Aorta (tissue), 5 donors: ENCODE results near the gene ZBTB21. TPM values are rescaled to one million over a fixed set of nuclear protein-coding genes. Genes with fewer than 3 reads are reported as not detected.

ENCODE experiments used
- ATAC-seq: fragments of 200-7000 bp; cut with Tn5 transposase; one replicate; pipeline ENCODE4 v1.9.1; 2022; ENCODE audit warnings: moderate library complexity; ENCODE audit not compliant: low FRiP score
- DNase-seq, 2 donors: peaks; one replicate each; pipeline ENCODE4 v3.0.0-alpha.2; 2020
- H3K27ac ChIP-seq, 2 donors: one replicate each; pipeline ENCODE4 v1.5.1; 2013; ENCODE audit warnings: low read length in 2 of 2, mild to moderate bottlenecking in 2 of 2, moderate library complexity in 2 of 2, control low read depth in 1 of 2, inconsistent platforms in 1 of 2, low read depth in 1 of 2
- H3K27me3 ChIP-seq, 2 donors: one replicate each; pipeline ENCODE4 v1.6.1; 2013; ENCODE audit warnings: control low read depth in 1 of 2, low read length in 1 of 2, mild to moderate bottlenecking in 1 of 2, moderate library complexity in 1 of 2; ENCODE audit not compliant: insufficient read depth in 2 of 2, control insufficient read depth in 1 of 2
- H3K36me3 ChIP-seq, 2 donors: one replicate each; pipeline ENCODE4 v1.6.1; 2013; ENCODE audit warnings: control low read depth in 1 of 2, low read length in 1 of 2, mild to moderate bottlenecking in 1 of 2; ENCODE audit not compliant: insufficient read depth in 2 of 2, control insufficient read depth in 1 of 2
- H3K4me1 ChIP-seq, 2 donors: one replicate each; pipeline ENCODE4 v1.6.1; 2013; ENCODE audit warnings: low read length in 2 of 2, control low read depth in 1 of 2, mild to moderate bottlenecking in 1 of 2, moderate library complexity in 1 of 2; ENCODE audit not compliant: insufficient read depth in 2 of 2, control insufficient read depth in 1 of 2
- H3K4me3 ChIP-seq, 2 donors: one replicate each; pipeline ENCODE4 v1.5.1; 2013; ENCODE audit warnings: low read length in 2 of 2, control low read depth in 1 of 2, mild to moderate bottlenecking in 1 of 2
- H3K9me3 ChIP-seq: one replicate; pipeline ENCODE4 v1.6.1; 2013; ENCODE audit warnings: mild to moderate bottlenecking, low read length; ENCODE audit not compliant: control insufficient read depth
- WGBS, 2 donors: extraction: QIAGEN DNeasy Blood & Tissue Kit; methylation state at CpG; one replicate each; pipeline ENCODE4 v1.1.7; 2013; 5-methylcytosine and 5-hydroxymethylcytosine counted together
- intact Hi-C, 2 donors: fragments of 100-400 bp; cut with DNase I; formaldehyde crosslinking; loops; one replicate each; pipeline versions ENCODE4 v1.14.2 to v1.15.0; 2022
- polyA plus RNA-seq, 2 donors: library from polyadenylated mRNA; stranded (reverse); fragments of 200-250 nt; gene quantifications; one replicate each; pipeline ENCODE4 v1.2.3, GENCODE V29; 2013
- total RNA-seq, 2 donors: library from RNA; stranded (reverse); fragmentation: NEBNext Ultra II Directional; extraction: Animal tissue kit (Norgen Biotek cat#: 25700); gene quantifications; one replicate each; pipeline ENCODE4 v1.2.1, GENCODE V29; 2021
- donor health status: healthy with polysubstance abuse.
- donor health status: Bipolar disorder and iron deficiency.
- donor health status: DM: no; HTN: no; CAD: no.
- donor health status: DM: no; HTN: no; CAD: no.
- donor health status: DM: yes; HTN: yes; CAD: no.

The ZBTB21 gene
- total and polyA plus RNA-seq, 4 donors, result 3.1 to 52.8 (median 13.1) TPM

DNA sequence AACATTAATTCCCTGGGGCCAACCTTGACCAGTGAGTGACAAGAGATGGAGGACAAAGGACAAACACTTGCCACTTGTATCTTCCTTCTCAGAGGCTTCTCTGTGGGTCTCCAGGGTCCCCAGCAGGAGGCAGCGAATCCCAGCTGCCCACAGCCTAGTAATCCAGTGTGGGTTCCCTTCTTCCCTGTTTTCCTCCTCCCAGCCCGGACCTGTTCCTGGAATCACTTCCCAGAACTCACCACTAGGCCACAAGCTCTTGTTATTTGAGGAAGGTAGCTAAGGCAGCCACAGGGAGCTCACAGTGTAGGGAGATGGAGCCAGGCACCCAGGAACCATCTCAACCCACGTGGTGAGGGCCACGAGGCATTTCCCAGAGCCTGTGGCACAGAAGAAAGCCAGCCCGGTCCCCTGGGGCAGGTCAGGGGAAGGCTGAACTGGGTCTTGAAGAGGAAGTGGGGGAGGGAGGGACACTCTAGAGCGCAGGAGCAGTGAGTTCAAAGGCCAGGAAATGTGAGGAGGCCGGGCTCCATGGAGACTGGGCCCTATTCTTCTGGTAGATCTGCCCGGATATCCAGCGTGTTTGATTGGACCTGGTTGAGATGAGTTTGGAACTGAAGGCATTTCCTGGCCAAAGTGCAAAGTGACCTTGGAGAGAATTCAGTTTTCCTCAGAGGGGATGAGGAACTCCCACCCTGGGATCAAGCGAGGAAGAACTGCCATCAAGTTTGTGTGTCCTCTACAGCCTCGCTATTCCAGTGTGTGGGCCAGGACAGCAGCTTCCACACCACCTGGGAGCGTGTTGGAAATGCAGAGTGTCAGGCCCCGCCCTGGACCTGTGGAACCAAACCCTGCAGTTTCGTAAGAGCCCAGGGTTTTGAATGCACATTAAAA, 36.1 kb downstream of the ZBTB21 start:
- H3K27me3 ChIP-seq, result no peaks in the 10 kb centered on the region
- no peak overlapping the region for H3K4me3 ChIP-seq
- H3K4me1 ChIP-seq, result no peaks in the 10 kb centered on the region
- 81 to 86% methylated on average over 14 of the region's 14 CpGs for WGBS, 2 donors
- no peak overlapping the region for H3K27ac ChIP-seq
- ATAC-seq (no peak), DNase-seq (no peak)
- H3K36me3 ChIP-seq, result no peaks in the 10 kb centered on the region
- intact Hi-C loops, result no loop called here
- no peaks in the 10 kb centered on the region for H3K9me3 ChIP-seq

DNA sequence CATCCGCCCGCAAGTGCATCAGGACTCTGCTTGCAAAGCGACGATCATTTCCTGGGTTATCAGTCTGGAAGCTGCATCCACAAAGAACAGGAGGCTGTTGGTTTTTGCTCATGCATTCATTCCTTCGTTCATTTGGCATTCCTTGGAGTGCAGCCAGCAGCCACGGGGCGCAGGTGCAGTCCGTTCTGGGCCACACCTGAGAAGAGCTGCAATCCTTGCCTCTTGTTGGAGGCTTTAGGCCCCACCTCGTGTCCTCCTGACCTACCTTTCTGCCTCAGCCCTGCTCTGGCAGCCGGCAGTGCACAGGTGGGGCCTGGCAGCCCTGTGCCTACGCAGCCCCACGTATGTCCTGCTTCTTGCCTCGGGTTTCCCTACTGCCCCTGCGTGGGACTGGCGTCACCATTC, 36.7 kb downstream of the ZBTB21 start:
- no peak for ATAC-seq

DNA sequence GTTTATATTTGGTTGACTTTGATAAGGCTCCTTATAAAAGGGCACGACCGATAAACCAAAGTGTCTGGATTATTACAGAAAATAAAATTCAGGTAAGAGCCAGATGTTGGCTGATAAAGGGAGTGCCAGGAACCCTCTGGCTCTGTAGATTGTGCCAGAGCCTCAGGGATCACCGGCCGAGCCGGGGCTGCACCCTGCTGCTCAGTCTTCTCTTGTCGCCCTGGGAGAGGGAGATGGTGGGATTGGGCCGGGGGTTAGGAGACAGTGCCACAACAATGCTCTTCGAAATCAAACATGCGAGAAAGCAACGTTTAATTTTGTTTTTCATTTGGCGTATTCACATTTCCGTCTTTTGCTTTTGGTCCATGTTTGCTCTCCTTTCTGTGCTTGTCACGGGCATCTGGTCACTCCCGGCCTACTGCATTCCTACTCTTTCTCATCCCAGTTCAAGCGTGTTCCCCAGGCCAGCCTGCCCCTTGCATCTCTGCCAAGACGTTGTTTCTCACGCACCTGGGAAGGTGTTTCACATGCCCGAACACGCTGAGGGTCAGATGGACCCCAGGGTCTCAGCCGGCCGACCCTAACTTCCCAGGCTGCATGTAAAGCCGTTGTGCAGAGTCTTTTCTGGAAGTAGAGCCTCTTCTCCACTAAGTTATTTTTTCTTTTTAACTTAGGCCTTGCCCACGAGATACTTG, 37.5 kb downstream of the ZBTB21 start:
- Histone ChIP-seq H3K4me1 (no peaks in the 10 kb centered on the region), H3K27ac (no peak overlapping the region), H3K27me3 (no peaks in the 10 kb centered on the region), H3K4me3 (no peak overlapping the region), H3K36me3 (no peaks in the 10 kb centered on the region), H3K9me3 (no peaks in the 10 kb centered on the region)
- intact Hi-C loops, result no loop called here
- ATAC-seq (no peak), DNase-seq (no peak)
- 92 to 93% methylated on average over 23 of the region's 23 CpGs for WGBS, 2 donors

More for the DNA sequence above, 36.7 kb downstream of the ZBTB21 start:
- intact Hi-C loops, result no loop called here
- Histone ChIP-seq H3K27me3 (no peaks in the 10 kb centered on the region), H3K4me3 (no peak overlapping the region), H3K9me3 (no peaks in the 10 kb centered on the region), H3K36me3 (no peaks in the 10 kb centered on the region), H3K4me1 (no peaks in the 10 kb centered on the region), H3K27ac (no peak overlapping the region)
- DNase-seq, result no peak
- 89 to 92% methylated on average over 15 of the region's 15 CpGs for WGBS, 2 donors

DNA sequence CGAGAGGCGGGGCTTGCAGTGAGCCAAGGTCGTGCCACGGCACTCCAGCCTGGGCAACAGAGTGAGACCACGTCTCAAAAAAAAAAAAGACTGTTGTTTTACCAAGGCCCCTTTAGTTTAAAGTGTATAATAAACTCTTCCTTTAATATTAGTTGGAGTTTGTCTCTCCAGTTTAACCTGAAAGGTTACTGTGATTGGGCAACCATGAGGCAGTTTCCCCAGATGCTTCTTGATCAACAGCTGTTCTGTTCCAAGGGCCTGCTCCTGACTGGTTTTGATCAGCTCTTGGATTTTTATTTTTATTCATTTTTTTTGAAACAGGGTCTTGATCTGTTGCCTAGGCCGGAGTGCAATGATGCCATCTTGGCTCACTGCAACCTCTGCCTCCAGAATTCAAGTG, 38.3 kb downstream of the ZBTB21 start:
- Histone ChIP-seq H3K36me3 (no peaks in the 10 kb centered on the region), H3K4me1 (no peaks in the 10 kb centered on the region), H3K27me3 (no peaks in the 10 kb centered on the region), H3K9me3 (no peaks in the 10 kb centered on the region), H3K4me3 (no peak overlapping the region), H3K27ac (no peak overlapping the region)
- DNase-seq, result no peak
- ATAC-seq, result no peak
- 87 to 92% methylated on average over 6 of the region's 6 CpGs for WGBS, 2 donors
- intact Hi-C loops, result no loop called here

DNA sequence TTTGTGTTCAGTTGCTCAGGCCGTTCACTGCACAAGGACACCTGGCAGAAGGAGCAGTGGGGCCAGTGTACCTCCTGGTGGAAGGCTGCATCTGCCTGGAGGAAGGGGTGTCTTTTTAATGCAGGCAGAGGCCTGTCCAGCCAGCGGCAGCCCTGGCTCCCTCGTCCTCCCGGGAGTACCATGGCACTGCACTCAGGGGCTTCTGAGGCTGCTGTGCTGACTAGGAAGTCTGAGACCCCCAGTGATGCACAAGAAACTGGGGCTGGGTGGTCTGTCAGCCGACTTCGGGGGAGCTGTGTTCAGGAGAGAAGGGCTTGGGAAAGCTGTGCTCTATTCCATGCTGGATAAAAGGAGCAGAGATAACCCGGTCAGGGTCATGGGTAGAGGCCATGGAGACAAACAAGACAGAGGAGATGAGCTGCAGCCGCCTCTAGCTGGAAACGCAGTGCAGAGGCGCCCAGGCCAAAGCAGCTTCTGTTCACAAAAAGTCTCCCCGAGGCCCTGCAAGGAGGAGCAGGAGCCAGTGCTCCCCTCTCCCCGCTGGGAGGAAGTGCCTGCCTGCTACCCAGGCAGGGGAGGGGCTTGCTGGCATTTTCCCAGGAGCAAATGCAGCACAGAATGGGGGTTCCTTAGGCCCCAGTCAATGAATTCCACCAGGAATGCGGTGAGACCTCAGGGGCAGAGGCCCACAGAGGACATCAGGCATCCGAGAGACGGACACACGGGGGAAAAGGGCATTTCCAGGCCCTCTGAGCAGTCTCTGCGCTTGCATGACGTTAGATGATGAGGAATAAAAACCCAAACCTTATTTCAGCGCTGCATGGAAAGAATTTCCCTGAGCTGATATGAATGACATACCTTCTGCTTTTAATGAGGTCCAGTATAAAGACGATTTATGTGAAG, 39.2 kb downstream of the ZBTB21 start:
- intact Hi-C loops, result no loop called here
- ATAC-seq (no peak), DNase-seq (no peak)
- Histone ChIP-seq H3K27me3 (no peaks in the 10 kb centered on the region), H3K9me3 (no peaks in the 10 kb centered on the region), H3K36me3 (no peaks in the 10 kb centered on the region), H3K27ac (no peak overlapping the region), H3K4me1 (no peaks in the 10 kb centered on the region), H3K4me3 (no peak overlapping the region)
- WGBS, 2 donors, result 79 to 86% methylated on average over 20 of the region's 20 CpGs

DNA sequence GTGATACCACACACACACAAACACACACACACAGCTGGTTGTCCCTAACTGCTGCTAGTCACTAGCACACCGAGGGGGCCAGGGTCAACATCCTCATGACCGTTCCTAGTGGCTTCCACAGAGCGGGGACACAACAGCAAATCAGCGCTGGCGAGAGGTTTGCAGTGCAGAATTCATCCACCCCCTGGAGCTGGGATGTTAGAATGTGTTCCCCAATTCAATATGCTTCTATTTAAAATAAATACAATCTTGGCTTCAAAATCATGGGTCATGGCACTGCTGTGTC, 40.1 kb downstream of the ZBTB21 start:
- H3K4me3 ChIP-seq, result no peak overlapping the region
- no peak for DNase-seq
- no peak for ATAC-seq
- no peaks in the 10 kb centered on the region for H3K9me3 ChIP-seq
- intact Hi-C loops, result no loop called here
- H3K4me1 ChIP-seq, result no peaks in the 10 kb centered on the region
- WGBS, 2 donors, result 86 to 88% methylated on average over 5 of the region's 5 CpGs
- H3K27ac ChIP-seq, result no peak overlapping the region
- H3K27me3 ChIP-seq, result no peaks in the 10 kb centered on the region
- H3K36me3 ChIP-seq, result no peaks in the 10 kb centered on the region

DNA sequence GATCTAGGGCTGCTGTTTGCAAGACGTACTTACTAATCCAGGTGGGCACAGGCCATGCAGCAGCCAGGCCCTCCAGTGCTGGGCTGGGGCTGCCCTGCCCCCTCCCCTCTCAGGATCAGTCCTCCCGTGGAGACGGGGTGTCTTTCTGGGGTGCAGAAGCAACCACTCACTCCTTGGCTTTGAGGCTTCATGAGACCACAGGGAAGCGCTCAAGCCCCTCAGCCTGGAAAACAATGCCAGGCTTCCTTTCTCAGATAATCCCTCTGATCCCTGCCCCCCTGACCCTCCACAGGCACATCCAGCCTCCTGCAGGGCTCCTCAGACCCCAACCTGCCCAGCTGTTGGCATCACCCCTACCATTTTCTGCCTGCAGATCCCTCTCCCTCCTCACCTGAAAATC, 42.5 kb downstream of the ZBTB21 start:
- intact Hi-C loops, result no loop called here
- ATAC-seq, result no peak
- WGBS, 2 donors, result 84 to 91% methylated on average over 4 of the region's 4 CpGs

DNA sequence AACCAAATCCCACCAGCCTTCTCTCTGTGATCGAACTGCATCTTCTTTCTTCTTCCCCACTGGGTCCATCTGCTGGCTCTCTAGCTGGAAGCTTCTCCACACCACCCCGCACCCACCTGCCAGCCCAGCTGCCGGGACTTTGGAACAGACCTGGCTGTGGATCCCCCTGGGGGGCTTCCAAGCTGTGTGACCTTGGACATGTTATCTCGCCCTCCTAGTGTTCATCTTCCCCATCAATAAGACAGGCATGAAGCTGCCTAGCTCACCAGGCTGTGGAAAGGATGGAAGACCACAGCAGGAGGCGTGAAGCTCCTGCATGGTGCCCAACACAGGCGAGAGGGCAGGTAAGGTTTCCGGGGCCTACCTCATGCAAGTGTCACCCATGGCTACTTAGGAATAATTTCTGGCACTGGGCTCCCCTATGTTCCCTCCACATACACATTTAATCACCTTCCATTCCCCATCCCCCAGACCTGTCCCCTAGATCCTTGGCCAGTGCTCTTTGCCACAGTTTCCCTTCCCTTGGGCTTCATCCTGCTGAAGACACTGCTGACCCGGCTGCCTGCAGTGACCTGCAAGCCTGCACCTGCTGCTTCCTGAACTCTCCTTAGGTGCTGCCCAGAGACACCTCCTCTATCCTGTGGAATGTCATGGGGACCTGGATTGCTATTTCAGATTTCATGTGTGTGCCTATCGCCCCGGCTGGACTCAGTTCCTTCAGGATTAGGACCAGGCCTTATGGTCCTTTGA, 43.1 kb downstream of the ZBTB21 start:
- no peak for DNase-seq
- Histone ChIP-seq H3K4me3 (no peak overlapping the region), H3K4me1 (no peaks in the 10 kb centered on the region), H3K27me3 (no peaks in the 10 kb centered on the region), H3K36me3 (no peaks in the 10 kb centered on the region), H3K27ac (no peak overlapping the region), H3K9me3 (no peaks in the 10 kb centered on the region)
- no peak for ATAC-seq
- intact Hi-C loops, result no loop called here
- 94% methylated on average over 10 of the region's 10 CpGs for WGBS, 2 donors

More for the DNA sequence above, 42.5 kb downstream of the ZBTB21 start:
- no peak overlapping the region for H3K27ac ChIP-seq
- DNase-seq, result no peak
- H3K27me3 ChIP-seq, result no peaks in the 10 kb centered on the region
- no peaks in the 10 kb centered on the region for H3K9me3 ChIP-seq
- no peak overlapping the region for H3K4me3 ChIP-seq
- H3K36me3 ChIP-seq, result no peaks in the 10 kb centered on the region
- no peaks in the 10 kb centered on the region for H3K4me1 ChIP-seq
